HG03571 (cell line): ENCODE data around the gene MAPKAPK3.

Source experiments
- ATAC-seq: cut with Tn5 transposase; IDR thresholded peaks from one replicate; pipeline ENCODE4 v1.9.1; 2021; ENCODE audit not compliant: unreplicated experiment

MAPKAPK3 gene

GRCh38 chr3:50617096-50617791 lies at the start of gene MAPKAPK3:
MAPKAPK3 (plus strand) TSS chr3:50617151; CDS start chr3:50617566, 415 bp downstream.
- peak; percentile 4 for ATAC-seq

- ATAC-seq = peak; percentile 80
These were observed 49.4 kb upstream of the MAPKAPK3 start, which contains the start of gene C3orf18 for GRCh38 chr3:50567386-50568167. C3orf18 (minus strand) TSS chr3:50567747; CDS start chr3:50565699, 2,048 bp downstream.

GRCh38 chr3:50568947-50569749 lies 47.8 kb upstream of the MAPKAPK3 start, which contains the start of gene HEMK1:
HEMK1 (plus strand) TSS chr3:50569522; CDS start chr3:50571105, 1,583 bp downstream.
- ATAC-seq = peak; percentile 56

- ATAC-seq = no peak
These were observed 46.3 kb upstream of the MAPKAPK3 start for GRCh38 chr3:50570508-50571279.

- no peak for ATAC-seq
These were observed 45.5 kb upstream of the MAPKAPK3 start for GRCh38 chr3:50571486-50571885.

- no peak for ATAC-seq
These were observed 44.8 kb upstream of the MAPKAPK3 start for GRCh38 chr3:50572158-50572557.

GRCh38 chr3:50572801-50573371 lies 44.1 kb upstream of the MAPKAPK3 start:
- no peak for ATAC-seq

- ATAC-seq = no peak
These were observed 43.1 kb upstream of the MAPKAPK3 start for GRCh38 chr3:50573566-50574443.

GRCh38 chr3:50574444-50574831 lies 42.5 kb upstream of the MAPKAPK3 start:
- ATAC-seq = no peak

- no peak for ATAC-seq
These were observed 41.6 kb upstream of the MAPKAPK3 start for GRCh38 chr3:50575372-50575771.

GRCh38 chr3:50577348-50577747 lies 39.6 kb upstream of the MAPKAPK3 start:
- ATAC-seq = no peak

GRCh38 chr3:50580683-50581458 lies 36.1 kb upstream of the MAPKAPK3 start:
- no peak for ATAC-seq

GRCh38 chr3:50581459-50581842 lies 35.5 kb upstream of the MAPKAPK3 start:
- no peak for ATAC-seq

GRCh38 chr3:50582083-50582482 lies 34.9 kb upstream of the MAPKAPK3 start:
- ATAC-seq = no peak

GRCh38 chr3:50583897-50584296 lies 33.1 kb upstream of the MAPKAPK3 start:
- ATAC-seq = no peak

GRCh38 chr3:50584391-50584790 lies 32.6 kb upstream of the MAPKAPK3 start:
- no peak for ATAC-seq

GRCh38 chr3:50585919-50586762 lies 30.8 kb upstream of the MAPKAPK3 start:
- no peak for ATAC-seq

- ATAC-seq = no peak
These were observed 30.2 kb upstream of the MAPKAPK3 start for GRCh38 chr3:50586763-50587070.
